Aorta (tissue), 5 donors: ENCODE results near the gene TRPM2. TPM values are rescaled to one million over a fixed set of nuclear protein-coding genes. Genes with fewer than 3 reads are reported as not detected.

Source experiments
- ATAC-seq: fragments of 200-7000 bp; cut with Tn5 transposase; one replicate; pipeline ENCODE4 v1.9.1; 2022; ENCODE audit warnings: moderate library complexity; ENCODE audit not compliant: low FRiP score
- DNase-seq, 2 donors: peaks; one replicate each; pipeline ENCODE4 v3.0.0-alpha.2; 2020
- H3K27ac ChIP-seq, 2 donors: one replicate each; pipeline ENCODE4 v1.5.1; 2013; ENCODE audit warnings: low read length in 2 of 2, mild to moderate bottlenecking in 2 of 2, moderate library complexity in 2 of 2, control low read depth in 1 of 2, inconsistent platforms in 1 of 2, low read depth in 1 of 2
- H3K27me3 ChIP-seq, 2 donors: one replicate each; pipeline ENCODE4 v1.6.1; 2013; ENCODE audit warnings: control low read depth in 1 of 2, low read length in 1 of 2, mild to moderate bottlenecking in 1 of 2, moderate library complexity in 1 of 2; ENCODE audit not compliant: insufficient read depth in 2 of 2, control insufficient read depth in 1 of 2
- H3K36me3 ChIP-seq, 2 donors: one replicate each; pipeline ENCODE4 v1.6.1; 2013; ENCODE audit warnings: control low read depth in 1 of 2, low read length in 1 of 2, mild to moderate bottlenecking in 1 of 2; ENCODE audit not compliant: insufficient read depth in 2 of 2, control insufficient read depth in 1 of 2
- H3K4me1 ChIP-seq, 2 donors: one replicate each; pipeline ENCODE4 v1.6.1; 2013; ENCODE audit warnings: low read length in 2 of 2, control low read depth in 1 of 2, mild to moderate bottlenecking in 1 of 2, moderate library complexity in 1 of 2; ENCODE audit not compliant: insufficient read depth in 2 of 2, control insufficient read depth in 1 of 2
- H3K4me3 ChIP-seq, 2 donors: one replicate each; pipeline ENCODE4 v1.5.1; 2013; ENCODE audit warnings: low read length in 2 of 2, control low read depth in 1 of 2, mild to moderate bottlenecking in 1 of 2
- H3K9me3 ChIP-seq: one replicate; pipeline ENCODE4 v1.6.1; 2013; ENCODE audit warnings: mild to moderate bottlenecking, low read length; ENCODE audit not compliant: control insufficient read depth
- WGBS, 2 donors: extraction: QIAGEN DNeasy Blood & Tissue Kit; methylation state at CpG; one replicate each; pipeline ENCODE4 v1.1.7; 2013; 5-methylcytosine and 5-hydroxymethylcytosine counted together
- intact Hi-C, 2 donors: fragments of 100-400 bp; cut with DNase I; formaldehyde crosslinking; loops; one replicate each; pipeline versions ENCODE4 v1.14.2 to v1.15.0; 2022
- polyA plus RNA-seq, 2 donors: library from polyadenylated mRNA; stranded (reverse); fragments of 200-250 nt; gene quantifications; one replicate each; pipeline ENCODE4 v1.2.3, GENCODE V29; 2013
- total RNA-seq, 2 donors: library from RNA; stranded (reverse); fragmentation: NEBNext Ultra II Directional; extraction: Animal tissue kit (Norgen Biotek cat#: 25700); gene quantifications; one replicate each; pipeline ENCODE4 v1.2.1, GENCODE V29; 2021
- donor health status: healthy with polysubstance abuse.
- donor health status: Bipolar disorder and iron deficiency.
- donor health status: DM: no; HTN: no; CAD: no.
- donor health status: DM: no; HTN: no; CAD: no.
- donor health status: DM: yes; HTN: yes; CAD: no.

TRPM2 gene
- total and polyA plus RNA-seq, 4 donors = 2.2 to 15.8 (median 5.9) TPM

GRCh38 chr21:44330698-44331097 lies 22.7 kb upstream of the TRPM2 start:
- H3K27me3 ChIP-seq = no peaks in the 10 kb centered on the region
- DNase-seq = no peak
- H3K27ac ChIP-seq = no peak overlapping the region
- WGBS, 2 donors = 86 to 89% methylated on average over 17 to 18 of the region's 18 CpGs
- H3K36me3 ChIP-seq = no peaks in the 10 kb centered on the region
- no peaks in the 10 kb centered on the region for H3K9me3 ChIP-seq
- ATAC-seq = no peak
- H3K4me3 ChIP-seq = no peak overlapping the region
- no peaks in the 10 kb centered on the region for H3K4me1 ChIP-seq
- intact Hi-C loops = loop anchor here in 1 of 2 donors (10.0 kb wide), 1 partner anchor 484 kb away; the partner anchor contains the start of gene SUMO3

DNA sequence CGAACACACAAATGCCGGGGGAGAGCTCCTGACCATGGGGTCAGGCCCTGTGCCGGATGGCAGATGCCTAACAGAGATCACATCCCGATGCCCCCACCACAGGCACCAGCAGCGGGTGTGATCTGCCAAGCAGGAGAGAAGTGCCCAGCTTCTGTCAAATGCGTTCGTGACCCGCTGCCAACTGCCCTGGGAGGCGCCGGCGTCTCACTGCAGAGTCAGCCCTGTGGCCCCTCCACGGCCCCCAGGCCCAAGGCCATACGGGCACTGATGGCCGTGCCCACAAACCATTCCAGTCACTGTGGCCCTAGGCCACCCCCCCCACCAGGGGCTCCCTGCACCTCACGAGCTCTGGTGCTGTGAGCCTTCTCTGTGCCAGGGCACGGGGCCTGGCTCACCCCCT lies 22.2 kb upstream of the TRPM2 start:
- H3K27ac ChIP-seq = no peak overlapping the region
- H3K4me3 ChIP-seq = no peak overlapping the region
- no peaks in the 10 kb centered on the region for H3K36me3 ChIP-seq
- H3K27me3 ChIP-seq = no peaks in the 10 kb centered on the region
- no peaks in the 10 kb centered on the region for H3K4me1 ChIP-seq
- H3K9me3 ChIP-seq = no peaks in the 10 kb centered on the region
- 56 to 71% methylated on average over 16 of the region's 16 CpGs for WGBS, 2 donors
- intact Hi-C loops = loop anchor here in 1 of 2 donors (10.0 kb wide), 1 partner anchor 484 kb away; the partner anchor contains the start of gene SUMO3
- DNase-seq (no peak), ATAC-seq (no peak)

- DNase-seq (no peak), ATAC-seq (no peak)
- no peaks in the 10 kb centered on the region for H3K4me1 ChIP-seq
- H3K27ac ChIP-seq = no peak overlapping the region
- no peaks in the 10 kb centered on the region for H3K36me3 ChIP-seq
- intact Hi-C loops = loop anchor here in 1 of 2 donors (10.0 kb wide), 1 partner anchor 483 kb away; the partner anchor contains the start of gene SUMO3
- no peaks in the 10 kb centered on the region for H3K9me3 ChIP-seq
- no peaks in the 10 kb centered on the region for H3K27me3 ChIP-seq
- no peak overlapping the region for H3K4me3 ChIP-seq
- 77 to 78% methylated on average over 19 to 20 of the region's 20 CpGs for WGBS, 2 donors
These were observed 21.6 kb upstream of the TRPM2 start for GRCh38 chr21:44331650-44332307.

GRCh38 chr21:44332383-44332782 lies 21.0 kb upstream of the TRPM2 start:
- no peak overlapping the region for H3K4me3 ChIP-seq
- intact Hi-C loops = loop anchor here in 1 of 2 donors (10.0 kb wide), 1 partner anchor 482 kb away; the partner anchor contains the start of gene SUMO3
- H3K27me3 ChIP-seq = no peaks in the 10 kb centered on the region
- ATAC-seq = no peak
- 87 to 89% methylated on average over 17 of the region's 17 CpGs for WGBS, 2 donors
- no peaks in the 10 kb centered on the region for H3K36me3 ChIP-seq
- no peaks in the 10 kb centered on the region for H3K4me1 ChIP-seq
- no peak for DNase-seq
- no peaks in the 10 kb centered on the region for H3K9me3 ChIP-seq
- no peak overlapping the region for H3K27ac ChIP-seq

DNA sequence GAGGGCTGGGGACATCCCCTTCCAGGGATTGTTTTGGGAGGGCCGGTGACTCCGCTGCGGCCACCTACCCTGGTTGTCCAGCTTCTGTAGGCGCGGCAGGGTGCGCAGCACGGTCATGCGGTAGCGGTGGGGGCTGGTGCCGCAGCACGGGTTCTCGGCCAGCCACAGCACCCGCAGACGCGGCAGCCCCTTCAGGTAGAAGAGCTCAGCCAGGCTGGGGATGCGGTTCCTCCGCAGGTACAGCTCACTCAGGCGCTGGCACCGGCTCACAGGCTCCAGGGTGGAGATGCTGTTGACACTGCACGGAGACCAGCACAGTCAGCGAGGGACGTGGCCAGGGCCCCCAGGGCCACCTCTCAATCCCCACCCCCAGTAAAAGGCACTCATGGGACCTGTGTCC lies 20.5 kb upstream of the TRPM2 start:
- ATAC-seq (no peak), DNase-seq (no peak)
- Histone ChIP-seq H3K4me1 (no peaks in the 10 kb centered on the region), H3K27me3 (no peaks in the 10 kb centered on the region), H3K9me3 (no peaks in the 10 kb centered on the region), H3K27ac (no peak overlapping the region), H3K36me3 (no peaks in the 10 kb centered on the region), H3K4me3 (no peak overlapping the region)
- 95 to 96% methylated on average over 22 of the region's 22 CpGs for whole genome bisulfite sequencing, 2 donors
- intact Hi-C loops = loop anchor here in 1 of 2 donors (10.0 kb wide), 1 partner anchor 482 kb away; the partner anchor contains the start of gene SUMO3

DNA sequence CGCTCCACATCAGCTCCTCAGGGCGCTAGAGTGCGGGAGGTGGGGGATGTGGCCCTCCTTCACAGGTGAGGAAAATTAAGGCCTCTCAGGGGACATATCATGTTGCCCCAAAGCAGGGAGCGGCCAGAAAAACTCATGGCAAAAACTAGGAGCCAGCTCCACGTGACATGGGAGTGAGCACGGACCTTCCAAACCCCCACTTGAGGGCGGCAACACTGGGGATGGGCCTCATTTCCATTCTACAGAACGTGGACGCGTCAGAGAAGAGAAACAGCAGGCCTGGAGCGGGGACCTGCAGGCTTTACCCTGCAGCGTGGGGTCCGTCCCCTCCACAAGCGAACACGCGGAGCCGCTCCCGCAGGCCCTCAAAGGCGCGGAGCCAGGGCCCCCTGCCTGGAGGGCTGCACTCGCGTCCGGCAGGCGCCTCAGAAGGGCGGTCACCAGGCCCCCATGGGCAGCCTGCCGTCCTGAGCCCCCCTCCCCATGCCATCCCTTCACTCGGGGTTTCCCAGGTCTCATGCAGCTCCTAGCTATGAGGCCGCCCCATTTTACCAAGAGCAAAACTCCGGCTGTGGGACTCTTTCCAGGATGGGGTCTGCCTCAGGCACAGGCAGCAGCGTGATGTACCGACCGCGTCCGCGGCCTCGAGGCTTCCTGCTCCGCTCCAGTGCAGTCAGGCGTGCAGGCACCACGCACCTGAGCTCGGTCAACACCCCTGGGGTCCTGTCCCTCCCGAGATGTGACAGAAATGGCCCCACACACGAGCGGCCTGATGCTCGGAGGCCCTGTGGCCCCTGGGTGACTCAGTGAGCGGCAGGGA lies 19.7 kb upstream of the TRPM2 start:
- DNase-seq (no peak), ATAC-seq (no peak)
- Histone ChIP-seq H3K4me3 (no peak overlapping the region), H3K36me3 (no peaks in the 10 kb centered on the region), H3K27me3 (no peaks in the 10 kb centered on the region), H3K9me3 (no peaks in the 10 kb centered on the region), H3K4me1 (no peaks in the 10 kb centered on the region), H3K27ac (no peak overlapping the region)
- intact Hi-C loops = loop anchor here in 1 of 2 donors (10.0 kb wide), 1 partner anchor 481 kb away; the partner anchor contains the start of gene SUMO3
- WGBS, 2 donors = 85 to 87% methylated on average over 45 of the region's 45 CpGs

DNA sequence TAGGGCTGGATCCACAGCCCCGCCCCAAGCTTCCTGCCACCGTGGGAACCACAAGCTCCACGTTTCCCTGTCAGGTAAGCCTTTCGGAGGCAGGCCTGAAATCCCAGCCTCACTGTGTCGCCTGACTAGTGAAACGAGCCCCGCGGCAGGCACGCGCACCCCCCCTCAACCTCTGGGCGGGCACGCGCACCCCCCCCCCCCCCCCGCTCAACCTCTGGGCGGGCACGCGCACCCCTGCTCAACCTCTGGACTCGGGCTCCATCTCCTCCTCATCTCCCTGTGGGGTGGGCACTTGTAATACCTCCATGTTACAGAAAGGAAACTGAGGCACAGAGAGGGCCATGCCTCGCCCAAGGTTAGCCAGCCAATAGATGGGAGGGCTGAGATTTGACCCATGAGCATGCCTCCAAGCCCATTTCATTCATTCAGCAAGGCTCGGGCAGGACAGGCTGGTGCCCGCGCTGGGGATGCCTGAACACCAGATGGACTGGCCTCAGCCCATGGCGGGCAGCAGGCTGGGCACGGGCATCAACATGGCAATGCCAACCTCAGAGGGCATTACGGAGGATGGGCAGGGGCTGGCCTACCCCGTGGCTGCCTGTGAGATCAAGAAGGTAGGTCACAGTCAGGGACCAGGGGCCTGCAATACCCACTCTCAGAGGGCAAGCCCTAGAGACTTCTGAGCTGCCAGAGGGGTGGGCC lies 18.9 kb upstream of the TRPM2 start:
- Histone ChIP-seq H3K4me3 (no peak overlapping the region), H3K4me1 (no peaks in the 10 kb centered on the region), H3K27me3 (no peaks in the 10 kb centered on the region), H3K36me3 (no peaks in the 10 kb centered on the region), H3K9me3 (no peaks in the 10 kb centered on the region), H3K27ac (no peak overlapping the region)
- DNase-seq (no peak), ATAC-seq (no peak)
- 86 to 88% methylated on average over 22 to 26 of the region's 26 CpGs for WGBS, 2 donors
- intact Hi-C loops = loop anchor here in 1 of 2 donors (5.0 to 10.0 kb wide), 2 partner anchors 32 to 480 kb away; partner anchors contain the start of genes PFKL and SUMO3

DNA sequence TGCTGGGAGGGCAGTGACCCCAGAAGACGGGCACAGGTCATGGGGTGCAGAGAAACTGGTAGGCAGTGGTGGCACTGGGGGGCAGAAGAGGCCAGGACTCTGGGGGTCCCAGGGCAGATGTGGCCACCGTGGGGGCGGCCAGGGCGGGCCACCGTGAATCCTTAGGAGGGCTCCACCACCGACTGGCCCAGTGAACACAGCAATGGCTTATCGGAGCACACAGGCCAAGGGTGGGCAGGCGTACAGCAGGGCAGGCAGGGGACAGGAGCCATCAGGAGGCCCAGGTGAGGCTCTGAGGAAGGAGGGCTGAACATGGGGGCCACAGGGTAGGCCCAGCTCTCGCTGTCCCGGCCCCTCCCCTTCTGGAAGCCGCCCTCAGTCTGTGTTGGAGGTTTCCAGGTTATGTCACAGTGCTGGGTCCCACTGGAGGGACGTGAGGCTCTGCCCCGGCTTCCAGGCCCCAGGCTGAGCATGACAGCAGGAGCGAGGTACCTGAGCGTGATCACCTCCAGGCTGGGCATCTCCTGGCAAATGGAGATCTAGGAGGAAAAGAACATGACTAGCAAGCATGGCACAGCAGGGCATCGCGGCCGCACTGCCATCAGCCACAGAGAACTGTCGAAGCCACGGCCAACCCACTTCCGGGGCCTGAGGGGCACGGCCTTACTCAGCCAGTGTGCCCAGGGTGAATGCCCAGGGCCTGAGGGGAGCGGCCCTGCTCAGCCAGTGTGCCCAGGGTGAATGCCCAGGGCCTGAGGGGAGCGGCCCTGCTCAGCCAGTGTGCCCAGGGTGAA lies 18.0 kb upstream of the TRPM2 start:
- Histone ChIP-seq H3K4me1 (peaks cover 0 to 4% of the 10 kb centered on the region in 2 donors), H3K4me3 (no peak overlapping the region), H3K36me3 (no peaks in the 10 kb centered on the region), H3K9me3 (no peaks in the 10 kb centered on the region), H3K27ac (no peak overlapping the region), H3K27me3 (no peaks in the 10 kb centered on the region)
- intact Hi-C loops = loop anchor here in 1 of 2 donors (5.0 to 10.0 kb wide), 2 partner anchors 33 to 479 kb away; partner anchors contain the start of genes PFKL and SUMO3
- ATAC-seq = no peak
- 90 to 93% methylated on average over 23 of the region's 24 CpGs for WGBS, 2 donors
- no peak for DNase-seq
